Fibroblast of mammary gland (primary cell): ENCODE measurements around the gene EFCAB6.

ENCODE experiments used
- DNase-seq: peaks from one replicate; pipeline ENCODE4 v3.0.0-alpha.2; 2010; ENCODE audit warnings: low read depth
- H3K4me3 ChIP-seq: 2 replicates; pipeline ENCODE4 v1.5.1; 2011; ENCODE audit warnings: low read depth, mild to moderate bottlenecking, low read length, moderate library complexity; ENCODE audit not compliant: control insufficient read depth
- TF ChIP-seq, protein P1 (sequence below): conservative IDR thresholded peaks from 2 replicates; pipeline ENCODE4 v1.5.1; 2011; ENCODE audit warnings: low read depth, low read length, inconsistent platforms; ENCODE audit not compliant: control insufficient read depth, insufficient read depth

Gene EFCAB6

GRCh38 chr22:43618517-43618916, 193.6 kb downstream of the EFCAB6 start:
- no peak overlapping the region for H3K4me3 ChIP-seq
- DNase-seq: no peak
- TF ChIP-seq, protein P1, sequence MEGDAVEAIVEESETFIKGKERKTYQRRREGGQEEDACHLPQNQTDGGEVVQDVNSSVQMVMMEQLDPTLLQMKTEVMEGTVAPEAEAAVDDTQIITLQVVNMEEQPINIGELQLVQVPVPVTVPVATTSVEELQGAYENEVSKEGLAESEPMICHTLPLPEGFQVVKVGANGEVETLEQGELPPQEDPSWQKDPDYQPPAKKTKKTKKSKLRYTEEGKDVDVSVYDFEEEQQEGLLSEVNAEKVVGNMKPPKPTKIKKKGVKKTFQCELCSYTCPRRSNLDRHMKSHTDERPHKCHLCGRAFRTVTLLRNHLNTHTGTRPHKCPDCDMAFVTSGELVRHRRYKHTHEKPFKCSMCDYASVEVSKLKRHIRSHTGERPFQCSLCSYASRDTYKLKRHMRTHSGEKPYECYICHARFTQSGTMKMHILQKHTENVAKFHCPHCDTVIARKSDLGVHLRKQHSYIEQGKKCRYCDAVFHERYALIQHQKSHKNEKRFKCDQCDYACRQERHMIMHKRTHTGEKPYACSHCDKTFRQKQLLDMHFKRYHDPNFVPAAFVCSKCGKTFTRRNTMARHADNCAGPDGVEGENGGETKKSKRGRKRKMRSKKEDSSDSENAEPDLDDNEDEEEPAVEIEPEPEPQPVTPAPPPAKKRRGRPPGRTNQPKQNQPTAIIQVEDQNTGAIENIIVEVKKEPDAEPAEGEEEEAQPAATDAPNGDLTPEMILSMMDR: no peak

- TF ChIP-seq, protein P1: no peak
- H3K4me3 ChIP-seq: no peak overlapping the region
- no peak for DNase-seq
Observed at GRCh38 chr22:43616645-43617044, 195.5 kb downstream of the EFCAB6 start.

GRCh38 chr22:43600265-43600664, 211.8 kb downstream of the EFCAB6 start:
- no peak for DNase-seq
- TF ChIP-seq, protein P1: no peak
- no peak overlapping the region for H3K4me3 ChIP-seq

DNA sequence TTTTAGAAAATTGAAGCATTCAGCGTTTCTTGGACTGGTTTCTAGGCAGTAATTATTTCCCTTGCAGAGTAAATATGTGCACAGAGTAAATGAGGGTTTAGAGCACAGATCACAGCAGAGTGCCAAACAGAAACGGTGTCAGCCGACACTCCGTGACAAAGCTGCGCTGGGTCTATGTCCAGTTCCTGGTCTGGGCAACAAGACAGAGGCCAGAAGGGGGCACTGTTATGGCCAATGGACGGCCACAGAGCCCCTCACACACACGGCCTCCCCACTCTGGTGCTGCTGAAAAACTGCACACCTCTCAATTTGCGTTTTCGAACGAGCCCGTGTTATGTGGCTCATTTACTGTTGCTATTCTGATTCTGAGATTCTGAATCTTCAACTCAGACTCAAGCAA, 219.6 kb downstream of the EFCAB6 start:
- DNase-seq: no peak
- no peak overlapping the region for H3K4me3 ChIP-seq
- TF ChIP-seq, protein P1: no peak

GRCh38 chr22:43591380-43591779, 220.7 kb downstream of the EFCAB6 start:
- no peak for DNase-seq
- no peak overlapping the region for H3K4me3 ChIP-seq
- TF ChIP-seq, protein P1: no peak

- DNase-seq: peak; percentile 13
- H3K4me3 ChIP-seq: no peak overlapping the region
- TF ChIP-seq, protein P1: no peak
Observed at GRCh38 chr22:43587574-43587973, 224.5 kb downstream of the EFCAB6 start.

DNA sequence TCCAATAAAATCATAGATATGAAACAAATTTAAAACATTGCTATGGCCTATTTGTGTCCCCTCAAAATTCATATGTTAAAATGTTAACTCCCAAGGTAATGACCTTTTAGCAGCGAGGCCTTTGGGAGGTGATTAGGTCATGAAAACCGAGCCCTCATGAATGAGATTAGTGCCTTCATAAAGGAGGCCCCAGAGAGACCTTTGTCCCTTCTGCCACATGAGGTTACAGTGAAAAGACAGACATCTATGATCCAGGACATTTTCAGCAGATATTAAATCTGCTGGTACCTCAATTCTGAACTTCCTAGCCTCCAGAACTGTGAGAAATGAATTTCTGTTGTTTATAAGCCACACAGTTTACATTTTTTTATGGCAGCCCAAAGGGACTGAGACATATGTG, 228.6 kb downstream of the EFCAB6 start:
- no peak for DNase-seq
- TF ChIP-seq, protein P1: no peak

More for the DNA sequence above, 228.6 kb downstream of the EFCAB6 start:
- no peak overlapping the region for H3K4me3 ChIP-seq
